ENCODE measurements around the gene TAMALIN. TPM values are rescaled to one million over a fixed set of nuclear protein-coding genes. Genes with fewer than 3 reads are reported as not detected.
A peak's percentile ranks its signal among the peaks of the same experiment; 100 is the strongest.

The TAMALIN gene
- polyA plus RNA-seq, 2 of the 4 experiments (the other 2 are of a cell fraction), result 0.30 to 0.35 TPM

GRCh38 chr12:51994959-51995358 is 11.8 kb upstream of the TAMALIN start (continued):
- TF ChIP-seq RARB (CRISPR knock-in tag; IDR thresholded peaks at IDR 0.05), result no peak
- TF ChIP-seq CEBPB (IDR thresholded peaks at IDR 0.05), result no peak
- TF ChIP-seq RFX5 (IDR thresholded peaks at IDR 0.05), result no peak
- TF ChIP-seq REST (IDR thresholded peaks at IDR 0.05), result no peak
- no peak for TF ChIP-seq NFE2L2 (conservative IDR thresholded peaks at IDR 0.05; ENCODE audit: low read length)
- no peak for TF ChIP-seq RNF2 (IDR thresholded peaks at IDR 0.05; ENCODE audit: borderline replicate concordance, low read depth)

GRCh38 chr12:51997136-51997535 is 9.6 kb upstream of the TAMALIN start:
- no peak for DNase-seq (ENCODE audit: low read depth in 1 of 2, low spot score in 1 of 2)
- CTCF ChIA-PET, result interaction anchor here (0.6 to 34.6 kb wide), 6 partner anchors 16 to 124 kb away, joined by 3 to 1544 read pairs (median 5); partner anchors contain the start of gene TAMALIN
- ATAC-seq, result no peak
- no peak overlapping the region for H3K4me3 ChIP-seq
- H3K4me2 ChIP-seq, result no peak overlapping the region
- no peak for TF ChIP-seq MAX (IDR thresholded peaks at IDR 0.05)
- TF ChIP-seq SMC3 (IDR thresholded peaks at IDR 0.05), result no peak
- H3K27ac ChIP-seq, result no peak overlapping the region
- 73% methylated on average over 5 of the region's 5 CpGs for WGBS (ENCODE audit: missing lambda C conversion rate)
- H3K4me1 ChIP-seq, result peaks cover 4% of the 10 kb centered on the region; the same call in 2 of the 3 replicates
- H3K9me3 ChIP-seq, result no peaks in the 10 kb centered on the region
- POLR2A ChIA-PET, result no interaction called here
- FAIRE-seq, result no peak

- Histone ChIP-seq H3K9me3 (no peaks in the 10 kb centered on the region), H3K4me2 (no peak overlapping the region), H3K4me1 (0 out of 3 replicates have a peak, but pooled peaks cover 3% of the 10 kb centered on the region), H3K4me3 (no peak overlapping the region), H3K27ac (no peak overlapping the region)
- TF ChIP-seq HMGXB4 (CRISPR knock-in tag; IDR thresholded peaks at IDR 0.05; ENCODE audit: borderline replicate concordance) (no peak), HOXB5 (CRISPR knock-in tag; IDR thresholded peaks at IDR 0.05) (no peak), NR3C1 (IDR thresholded peaks at IDR 0.05) (no peak), E2F6 (IDR thresholded peaks at IDR 0.05; ENCODE audit: borderline replicate concordance, low read depth) (no peak)
- 83% methylated on average over 7 of the region's 8 CpGs for WGBS (ENCODE audit: missing lambda C conversion rate)
- ATAC-seq (no peak), FAIRE-seq (no peak), DNase-seq (ENCODE audit: low read depth in 1 of 2, low spot score in 1 of 2) (no peak)
- CTCF ChIA-PET, result interaction anchor here (0.9 to 36.7 kb wide), 20 partner anchors 6 to 877 kb away, joined by 3 to 1544 read pairs (median 6); partner anchors contain the start of genes ATG101 and TAMALIN
- POLR2A ChIA-PET, result interaction anchor here (1.4 to 1.5 kb wide), 2 partner anchors 17 to 48 kb away, joined by 3 to 5 read pairs; partner anchors contain the start of gene NR4A1
Observed at GRCh38 chr12:52003016-52003550, 3.7 kb upstream of the TAMALIN start.

- TF ChIP-seq JUNB (IDR thresholded peaks at IDR 0.05), result no peak
- TF ChIP-seq ZC3H11A (IDR thresholded peaks at IDR 0.05), result no peak
- no peak for TF ChIP-seq E2F6 (IDR thresholded peaks at IDR 0.05; ENCODE audit: borderline replicate concordance, low read depth)
- Histone ChIP-seq H3K27ac (no peak overlapping the region), H3K4me3 (no peak overlapping the region), H3K4me2 (no peak overlapping the region), H3K4me1 (0 out of 3 replicates have a peak, but pooled peaks cover 3% of the 10 kb centered on the region), H3K9me3 (no peaks in the 10 kb centered on the region)
- FAIRE-seq (no peak), ATAC-seq (peak in 1 of 2 experiments; percentile 9; a peak in 3 of 6 replicates), DNase-seq (ENCODE audit: low read depth in 1 of 2, low spot score in 1 of 2) (no peak)
- POLR2A ChIA-PET, result interaction anchor here (1.3 to 1.5 kb wide), 3 partner anchors 17 to 48 kb away, joined by 3 to 5 read pairs (median 3); partner anchors contain the start of gene NR4A1
- CTCF ChIA-PET, result interaction anchor here (0.9 to 36.7 kb wide), 28 partner anchors 6 to 983 kb away, joined by 3 to 1544 read pairs (median 5); partner anchors contain the start of genes ATG101 and TAMALIN
- 96% methylated on average over 6 of the region's 6 CpGs for WGBS (ENCODE audit: missing lambda C conversion rate)
Observed at GRCh38 chr12:52003591-52003990, 3.2 kb upstream of the TAMALIN start.
